ENCODE measurements around the gene STUM.

DNA sequence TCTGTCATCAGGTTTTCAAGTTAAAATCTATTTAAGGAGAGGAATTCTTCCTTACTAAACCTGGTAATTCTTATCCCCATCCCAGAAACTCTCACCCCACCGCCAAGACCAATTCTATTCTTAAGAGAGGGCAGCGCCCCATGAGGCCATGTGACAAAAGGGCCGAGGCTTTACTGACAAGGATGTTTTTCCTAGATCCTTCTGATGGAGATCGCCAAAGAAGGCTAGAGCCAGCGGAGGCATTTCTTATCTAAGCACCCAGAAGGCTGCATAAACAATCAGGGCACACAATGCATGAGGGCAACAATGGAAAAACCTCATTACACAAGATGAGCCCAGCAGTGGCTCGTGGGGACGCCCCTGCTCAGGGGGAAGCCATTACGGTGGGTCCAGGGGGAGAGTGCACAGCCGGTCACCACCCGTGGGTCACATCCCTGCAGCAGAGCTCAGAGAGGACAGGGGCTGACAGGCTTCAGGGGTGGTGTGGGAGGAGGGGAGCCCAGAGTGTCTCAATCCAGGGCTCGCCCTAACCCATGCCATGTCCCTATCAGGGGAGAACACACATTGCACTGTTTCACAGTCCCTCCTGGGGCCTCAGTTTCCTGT, 101.8 kb downstream of the STUM start:
- TF ChIP-seq CTCF (IDR thresholded peaks at IDR 0.05) = no peak
- TF ChIP-seq POLR2A (IDR thresholded peaks at IDR 0.05) = no peak
